Measurements from ENCODE around the gene TNS4.

TNS4 gene

DNA sequence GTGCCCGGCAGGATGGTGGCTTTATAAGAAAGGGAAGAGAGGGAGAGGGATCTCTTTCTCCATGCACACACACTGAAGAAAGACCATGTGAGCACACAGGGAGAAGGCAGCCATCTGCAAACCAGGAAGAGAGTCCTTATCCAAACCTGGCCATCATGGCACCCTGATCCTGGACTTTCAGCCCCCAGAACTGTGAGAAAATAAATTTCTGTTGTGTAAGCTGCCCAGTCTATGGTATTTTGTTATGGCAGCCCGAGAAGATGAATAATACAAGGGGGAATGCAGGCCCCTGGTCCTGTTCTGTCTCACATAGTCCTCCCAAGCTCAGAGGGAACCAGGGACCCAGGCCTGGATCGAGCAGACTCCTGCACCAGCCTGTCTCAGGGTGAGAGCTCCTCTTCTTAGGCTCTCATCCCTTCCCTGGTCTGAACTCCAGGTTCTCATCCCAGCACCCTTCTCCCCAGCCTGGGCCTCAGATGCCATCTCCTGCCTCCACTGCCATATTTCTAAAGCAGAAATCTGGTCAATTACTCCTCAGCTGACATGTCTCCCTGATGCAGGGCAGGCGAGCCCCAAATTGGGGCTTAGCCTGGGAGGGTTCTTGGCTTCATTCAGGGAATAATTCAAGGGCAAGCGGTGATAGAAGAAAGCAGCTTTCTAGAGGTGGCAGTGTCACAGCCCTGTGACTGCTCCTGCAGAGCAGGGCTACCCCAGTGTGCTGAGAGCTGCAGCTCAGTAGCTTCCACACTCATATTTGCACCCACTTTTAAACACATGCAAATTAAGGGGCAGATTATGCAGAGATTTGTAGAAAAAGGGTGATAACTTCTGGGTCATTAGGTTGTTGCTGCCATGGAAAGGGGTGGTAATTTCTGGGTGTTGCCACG is 29.3 kb downstream of the TNS4 start:
- DNase-seq = no peak

GRCh38 chr17:40470932-40471828 is 30.2 kb downstream of the TNS4 start:
- no peak for DNase-seq

- no peak for DNase-seq
Measured at GRCh38 chr17:40469805-40470675, 31.4 kb downstream of the TNS4 start.

- DNase-seq = no peak
Measured at GRCh38 chr17:40468560-40468959, 32.9 kb downstream of the TNS4 start.

DNA sequence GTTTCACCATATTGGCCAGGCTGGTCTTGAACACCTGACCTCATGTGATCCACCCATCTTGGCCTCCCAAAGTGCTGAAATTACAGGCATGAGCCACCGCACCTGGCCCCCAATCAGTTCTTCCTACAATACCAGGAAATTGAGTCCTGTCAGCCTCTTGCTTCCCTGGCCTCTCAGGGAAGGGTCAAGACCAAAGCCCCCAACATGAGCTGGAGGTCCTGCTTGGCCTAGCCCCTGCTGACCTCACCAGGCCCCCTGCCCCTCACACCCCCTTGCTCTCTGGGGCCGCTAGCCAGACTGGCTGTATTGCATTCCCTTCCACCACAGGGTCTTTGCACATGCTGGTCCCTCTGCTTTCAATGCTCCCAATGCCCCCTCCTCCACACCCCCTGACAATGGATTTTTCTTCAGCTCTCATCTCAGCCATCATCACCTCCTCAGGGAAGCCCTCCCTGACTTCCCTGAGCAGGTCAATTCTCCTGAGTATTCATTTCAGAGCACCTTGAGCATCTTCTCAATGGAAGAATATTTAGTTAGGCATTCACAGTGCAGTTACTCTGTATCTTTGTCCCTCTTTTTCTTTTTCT is 34.0 kb downstream of the TNS4 start:
- DNase-seq = no peak

DNA sequence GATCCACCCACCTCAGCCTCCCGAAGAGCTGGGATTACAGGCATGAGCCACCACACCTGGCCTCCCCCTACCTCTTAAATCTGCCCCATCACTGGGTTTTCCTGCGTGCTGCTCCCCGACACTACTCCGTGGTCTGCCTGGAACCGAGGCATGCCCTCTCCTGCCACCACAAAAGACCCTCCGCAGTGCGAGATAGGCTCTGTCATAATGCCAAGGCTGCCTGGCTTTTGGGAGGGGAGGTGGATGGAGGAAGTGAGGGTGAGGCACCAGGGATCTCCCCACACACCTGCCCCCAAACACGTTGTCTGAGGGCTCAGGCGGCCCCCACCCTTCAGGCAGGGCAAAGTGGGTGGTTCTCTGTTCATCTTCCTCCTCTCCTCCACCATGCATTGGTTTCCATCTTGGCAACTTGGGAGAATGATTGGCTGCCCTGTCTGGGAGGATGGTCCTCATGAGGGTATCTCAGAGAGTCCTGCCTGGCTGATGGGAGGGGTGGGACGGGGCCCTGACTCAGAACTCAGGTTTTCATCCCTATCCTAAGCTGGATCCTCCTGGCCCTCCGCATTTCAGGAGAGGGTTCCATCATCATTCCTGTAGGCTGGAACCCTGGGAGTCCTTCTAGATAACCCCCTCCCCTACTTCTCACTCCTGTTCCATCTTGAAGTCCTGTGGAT is 35.0 kb downstream of the TNS4 start:
- DNase-seq = no peak

GRCh38 chr17:40464392-40464855 is 37.0 kb downstream of the TNS4 start:
- no peak for DNase-seq

DNA sequence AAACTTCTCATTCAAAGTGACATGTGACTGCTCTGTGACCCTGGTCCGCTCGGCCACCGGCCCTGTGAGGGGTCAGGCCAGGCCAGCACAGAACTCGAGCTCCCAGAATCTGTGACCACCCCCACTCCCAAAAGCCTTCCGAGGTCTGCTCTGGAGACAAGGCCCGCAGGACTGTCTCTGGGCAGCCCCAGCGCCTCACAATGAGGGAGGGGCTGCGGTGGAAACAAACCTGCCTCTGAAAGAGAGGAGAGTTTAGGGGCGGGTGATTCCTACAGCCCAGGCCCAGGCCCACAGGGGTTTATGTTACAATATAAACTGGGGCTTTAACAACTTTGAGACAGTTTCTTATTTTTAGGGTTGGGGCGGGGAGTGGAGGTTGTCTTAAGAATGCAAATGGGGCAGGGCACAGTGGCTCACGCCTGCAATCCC is 38.3 kb downstream of the TNS4 start:
- no peak for DNase-seq

DNA sequence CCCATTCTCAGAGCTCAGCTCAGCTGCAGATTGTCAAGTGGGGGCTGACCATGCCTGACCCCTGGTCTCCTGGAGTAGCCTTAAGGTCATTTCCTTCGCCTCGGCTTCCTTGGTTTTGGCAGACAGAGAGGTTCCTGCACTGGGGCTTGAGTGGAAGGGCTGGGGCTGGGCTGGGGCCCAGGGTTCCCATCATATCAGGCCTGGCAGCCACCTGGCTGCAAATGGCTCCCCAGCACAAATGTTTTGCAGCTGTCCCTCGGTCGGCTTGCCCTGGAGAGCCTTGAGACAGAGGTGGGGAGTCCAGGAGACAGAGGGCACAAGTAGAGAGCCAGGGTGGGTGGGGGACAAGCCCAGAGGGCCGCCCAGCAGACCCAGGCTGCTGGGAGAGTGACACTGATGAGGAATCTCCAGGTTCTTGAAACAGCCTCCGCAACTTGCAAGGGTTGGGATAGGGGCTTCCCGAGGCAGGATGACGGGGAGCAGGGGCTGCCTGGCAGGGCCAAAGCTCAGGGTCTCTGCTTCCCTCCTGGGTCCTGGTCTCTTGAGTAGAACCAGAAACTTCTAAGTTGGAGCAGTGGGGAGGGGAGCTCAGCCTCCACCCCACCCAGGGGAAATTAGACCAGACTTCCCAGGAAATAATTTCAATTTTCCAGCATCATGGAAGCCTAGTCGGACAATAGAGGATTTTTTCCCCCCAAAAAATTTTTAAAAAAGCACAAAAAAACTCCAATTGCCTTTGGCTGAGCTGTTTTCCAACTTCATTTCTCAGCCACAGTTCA is 38.9 kb downstream of the TNS4 start:
- no peak for DNase-seq

DNA sequence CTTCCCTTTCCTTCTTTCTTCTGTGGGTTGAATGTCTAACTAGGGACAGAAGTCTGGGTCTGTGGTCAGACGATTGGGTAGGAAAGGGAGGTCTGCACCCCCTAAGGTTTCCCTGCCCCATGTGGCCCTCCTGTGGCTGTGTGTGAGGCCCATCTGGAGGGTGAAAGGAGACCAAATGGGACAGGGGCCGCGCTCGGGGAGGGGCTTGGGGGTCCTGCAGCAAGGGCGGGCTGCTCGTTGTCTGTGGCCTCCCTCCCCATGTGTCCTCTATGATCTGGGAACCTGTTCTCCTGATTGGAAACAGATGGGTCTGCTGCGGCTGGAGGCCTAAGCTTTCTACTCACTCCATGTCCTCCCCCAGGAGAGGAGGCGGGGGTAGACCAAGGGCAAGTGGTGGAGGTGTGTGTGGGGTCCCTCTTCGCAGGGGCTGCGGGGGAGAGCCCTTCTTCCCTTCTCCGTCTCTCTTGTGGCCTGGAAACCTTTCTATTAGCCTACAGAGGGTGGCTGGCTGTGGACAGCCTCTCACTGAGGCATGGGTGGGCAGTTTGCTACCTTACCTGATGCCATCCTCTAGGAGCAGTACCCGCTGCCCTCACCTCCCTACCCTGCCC is 39.6 kb downstream of the TNS4 start:
- DNase-seq = no peak

- no peak for DNase-seq
Measured at GRCh38 chr17:40460968-40461731, 40.3 kb downstream of the TNS4 start.

DNA sequence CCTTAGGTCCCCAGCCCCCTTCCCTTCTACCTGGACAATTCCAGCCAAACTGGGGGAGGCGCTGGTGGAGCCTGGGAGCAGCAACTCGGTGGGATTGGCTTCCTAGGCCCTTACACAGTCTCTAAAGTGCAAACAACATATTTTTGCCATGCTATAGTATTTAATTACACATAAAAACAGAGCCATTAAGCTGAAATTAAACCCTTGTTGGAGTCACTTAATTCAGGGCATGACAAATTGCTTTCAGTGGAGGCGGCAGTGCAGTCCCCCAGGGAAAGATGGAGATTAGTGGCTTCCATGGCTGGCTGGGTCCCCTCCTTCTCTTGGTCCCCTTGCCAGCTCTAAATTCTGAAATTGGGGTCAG is 40.8 kb downstream of the TNS4 start:
- no peak for DNase-seq

- no peak for DNase-seq
Measured at GRCh38 chr17:40459636-40460603, 41.5 kb downstream of the TNS4 start.

GRCh38 chr17:40458851-40459482 is 42.5 kb downstream of the TNS4 start:
- DNase-seq = no peak

DNA sequence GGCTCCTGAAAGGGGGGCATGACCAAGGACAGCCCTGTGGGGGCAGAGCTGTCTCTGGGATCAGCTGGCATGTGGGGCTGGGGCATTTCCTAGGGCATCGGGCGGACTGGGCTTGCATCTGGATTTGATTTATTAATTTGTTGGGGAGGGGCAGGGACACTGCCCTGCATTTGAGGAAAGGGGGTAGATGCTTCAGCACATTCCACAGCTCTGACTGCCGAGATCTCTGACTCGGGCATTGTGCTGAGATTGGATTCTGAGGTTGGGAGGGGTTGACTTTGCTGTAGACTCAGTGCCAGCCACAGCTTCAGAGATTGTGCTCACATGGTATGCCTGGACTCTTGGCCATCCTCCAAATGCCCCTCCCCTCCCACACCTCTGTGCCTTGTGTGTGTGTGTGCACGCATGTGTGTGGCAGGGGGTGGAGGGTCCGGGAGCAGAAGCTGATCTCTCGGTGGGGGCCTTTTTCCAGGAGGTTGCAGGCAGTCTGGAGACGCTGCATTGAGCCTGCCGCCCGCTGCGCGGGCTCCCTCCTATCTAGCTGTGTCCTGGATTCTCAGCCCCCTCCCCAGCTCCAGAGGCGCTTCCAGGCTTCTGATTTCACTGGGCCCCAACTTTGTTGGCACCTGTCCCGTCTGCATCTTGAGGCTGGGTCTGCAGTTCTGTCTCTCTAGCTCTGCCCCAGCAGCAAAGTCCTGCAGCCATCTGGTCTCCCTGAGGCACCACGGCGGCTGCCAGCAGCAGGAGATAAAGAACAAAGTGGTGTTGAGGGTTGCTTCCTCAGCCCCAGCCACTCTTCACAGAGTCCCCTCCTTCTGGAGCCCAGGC is 43.2 kb downstream of the TNS4 start:
- DNase-seq = no peak

DNA sequence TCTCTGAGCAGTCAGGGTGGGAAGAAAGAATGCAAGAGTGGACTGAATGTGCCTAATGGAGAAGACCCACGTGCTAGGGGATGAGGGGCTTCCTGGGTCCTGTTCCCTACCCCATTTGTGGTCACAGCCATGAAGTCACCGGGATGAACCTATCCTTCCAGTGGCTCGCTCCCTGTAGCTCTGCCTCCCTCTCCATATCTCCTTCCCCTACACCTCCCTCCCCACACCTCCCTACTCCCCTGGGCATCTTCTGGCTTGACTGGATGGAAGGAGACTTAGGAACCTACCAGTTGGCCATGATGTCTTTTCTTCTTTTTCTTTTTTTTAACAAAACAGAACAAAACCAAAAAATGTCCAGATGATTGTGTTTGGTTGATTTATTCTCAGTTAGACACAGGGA is 44.1 kb downstream of the TNS4 start:
- DNase-seq = no peak

DNA sequence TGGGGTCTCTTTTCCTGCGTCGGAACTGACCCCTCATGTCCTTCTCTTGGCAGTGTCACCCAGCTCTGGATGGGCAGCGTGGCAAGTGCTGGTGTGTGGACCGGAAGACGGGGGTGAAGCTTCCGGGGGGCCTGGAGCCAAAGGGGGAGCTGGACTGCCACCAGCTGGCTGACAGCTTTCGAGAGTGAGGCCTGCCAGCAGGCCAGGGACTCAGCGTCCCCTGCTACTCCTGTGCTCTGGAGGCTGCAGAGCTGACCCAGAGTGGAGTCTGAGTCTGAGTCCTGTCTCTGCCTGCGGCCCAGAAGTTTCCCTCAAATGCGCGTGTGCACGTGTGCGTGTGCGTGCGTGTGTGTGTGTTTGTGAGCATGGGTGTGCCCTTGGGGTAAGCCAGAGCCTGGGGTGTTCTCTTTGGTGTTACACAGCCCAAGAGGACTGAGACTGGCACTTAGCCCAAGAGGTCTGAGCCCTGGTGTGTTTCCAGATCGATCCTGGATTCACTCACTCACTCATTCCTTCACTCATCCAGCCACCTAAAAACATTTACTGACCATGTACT is 44.9 kb downstream of the TNS4 start:
- no peak for DNase-seq
